HG02870 (cell line): ENCODE results near the gene CASP9.
A peak's percentile ranks its signal among the peaks of the same experiment; 100 is the strongest.

ENCODE experiments used
- ATAC-seq: cut with Tn5 transposase; IDR thresholded peaks from one replicate; pipeline ENCODE4 v1.9.1; 2021; ENCODE audit warnings: mild to moderate bottlenecking, moderate library complexity; ENCODE audit not compliant: unreplicated experiment

Gene CASP9

GRCh38 chr1:15524021-15524282, at the start of gene CASP9:
CASP9 (minus strand) TSS chr1:15524215; CDS start chr1:15524200, 15 bp downstream.
- no peak for ATAC-seq

DNA sequence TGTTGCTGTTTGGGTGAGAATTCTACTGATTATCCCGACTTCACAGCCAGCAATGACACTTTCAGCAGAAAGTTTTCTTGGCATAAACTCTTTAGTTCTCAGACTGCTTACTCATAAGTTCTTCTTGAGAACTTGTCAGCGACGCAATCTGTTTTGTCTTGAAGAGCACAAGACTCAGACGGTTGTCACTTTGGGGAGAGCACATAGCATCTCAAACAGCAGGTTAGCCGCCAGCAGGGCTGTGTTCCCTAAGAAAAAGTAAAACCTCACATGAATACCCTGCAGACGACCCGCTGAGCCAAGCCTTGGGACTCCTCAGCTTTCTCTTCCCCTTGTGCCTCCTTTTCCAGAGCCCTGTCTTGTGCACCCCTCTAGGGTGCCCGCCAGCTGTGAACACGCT, 49.5 kb upstream of the CASP9 start:
- ATAC-seq = no peak

DNA sequence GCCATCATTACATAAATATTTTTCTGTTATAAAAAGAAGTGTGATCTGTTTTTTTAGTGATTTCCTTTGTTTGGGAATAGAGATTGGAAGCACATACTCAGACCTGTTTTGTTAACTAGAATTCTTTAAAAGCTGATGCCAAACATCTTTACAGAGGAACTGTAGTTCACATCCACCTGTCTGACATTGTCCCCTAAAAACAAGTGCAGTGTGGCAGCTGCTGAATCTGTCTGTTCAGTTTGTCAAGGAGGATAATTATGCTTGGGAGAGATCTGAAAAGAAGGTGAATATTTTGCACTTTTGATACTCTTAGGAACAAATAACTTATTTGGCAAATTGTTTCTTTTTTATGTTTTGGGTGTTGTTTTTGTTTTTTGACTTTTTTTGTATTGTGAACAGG, 47.3 kb upstream of the CASP9 start:
- no peak for ATAC-seq

- no peak for ATAC-seq
These were observed 46.8 kb upstream of the CASP9 start for GRCh38 chr1:15570861-15571260.

GRCh38 chr1:15568387-15569073, 44.5 kb upstream of the CASP9 start:
- no peak for ATAC-seq

DNA sequence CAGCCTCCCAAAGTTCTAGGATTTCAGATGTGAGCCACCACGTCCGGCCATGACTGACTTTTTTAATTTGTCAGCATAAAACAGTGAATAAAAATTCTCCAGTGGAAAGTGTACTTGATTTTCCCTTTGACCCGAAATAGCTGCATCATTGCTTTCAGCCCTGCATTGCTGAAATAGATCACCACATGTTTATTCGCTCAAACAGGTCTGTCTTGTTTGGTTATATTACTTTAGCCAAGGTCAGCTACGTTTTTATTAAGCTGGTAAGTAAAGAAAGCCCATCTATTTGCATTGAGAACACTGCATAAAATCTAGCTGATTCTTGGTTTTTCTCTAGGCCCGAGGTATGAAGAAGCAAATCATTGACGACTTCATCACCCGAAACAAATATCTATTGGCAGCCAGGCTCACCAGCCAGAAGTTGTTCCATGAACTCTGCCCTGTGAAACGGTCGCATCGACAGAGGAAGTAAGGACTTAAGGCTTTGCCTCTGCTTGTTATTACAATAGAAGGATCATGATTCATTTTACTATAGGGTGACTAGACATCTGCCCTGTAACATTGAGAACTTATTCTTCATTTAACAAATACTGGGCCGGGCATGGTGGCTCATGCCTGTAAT, 35.3 kb upstream of the CASP9 start:
- ATAC-seq = no peak

- ATAC-seq = no peak
These were observed 34.5 kb upstream of the CASP9 start for GRCh38 chr1:15558516-15558915.

DNA sequence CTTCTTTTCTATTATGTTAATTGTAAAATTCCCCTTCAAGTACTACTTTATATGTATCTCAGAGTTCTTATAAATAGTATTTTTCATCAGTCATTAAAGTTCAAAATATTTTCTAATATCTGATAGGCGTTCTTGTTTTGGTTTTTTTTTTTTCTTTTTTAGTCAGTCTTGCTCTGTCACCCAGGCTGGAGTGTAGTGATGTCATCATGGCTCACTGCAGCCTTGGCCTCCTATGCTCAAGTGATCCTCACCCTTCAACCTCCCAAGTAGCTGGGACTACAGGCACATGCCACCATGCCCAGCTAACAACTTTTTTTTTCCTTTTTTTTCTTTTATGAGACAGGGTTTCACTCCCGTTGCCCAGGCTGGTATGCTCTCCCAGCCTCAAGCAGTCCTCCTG, 33.6 kb upstream of the CASP9 start:
- ATAC-seq = no peak

- ATAC-seq = no peak
These were observed 33.0 kb upstream of the CASP9 start for GRCh38 chr1:15557008-15557407.

DNA sequence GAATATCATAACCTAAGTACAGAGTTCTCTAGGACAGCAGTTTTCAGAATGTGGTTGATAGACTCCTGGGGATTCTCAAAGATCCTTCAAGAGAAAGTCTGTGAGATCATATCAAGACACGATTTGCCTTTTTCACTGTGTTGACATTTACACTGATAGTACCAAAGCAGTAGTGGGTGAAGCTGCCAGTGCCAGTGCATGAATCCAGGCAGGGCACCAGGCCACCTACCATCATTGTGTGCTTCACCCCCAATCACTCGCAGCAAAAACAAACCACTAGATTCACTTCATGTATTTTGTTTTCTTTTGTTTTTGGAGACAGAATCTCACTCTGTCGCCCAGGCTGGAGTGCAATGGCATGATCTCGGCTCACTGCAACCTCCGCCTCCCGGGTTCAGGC, 26.6 kb upstream of the CASP9 start:
- no peak for ATAC-seq

- ATAC-seq = no peak
These were observed 22.6 kb upstream of the CASP9 start for GRCh38 chr1:15546641-15547040.

DNA sequence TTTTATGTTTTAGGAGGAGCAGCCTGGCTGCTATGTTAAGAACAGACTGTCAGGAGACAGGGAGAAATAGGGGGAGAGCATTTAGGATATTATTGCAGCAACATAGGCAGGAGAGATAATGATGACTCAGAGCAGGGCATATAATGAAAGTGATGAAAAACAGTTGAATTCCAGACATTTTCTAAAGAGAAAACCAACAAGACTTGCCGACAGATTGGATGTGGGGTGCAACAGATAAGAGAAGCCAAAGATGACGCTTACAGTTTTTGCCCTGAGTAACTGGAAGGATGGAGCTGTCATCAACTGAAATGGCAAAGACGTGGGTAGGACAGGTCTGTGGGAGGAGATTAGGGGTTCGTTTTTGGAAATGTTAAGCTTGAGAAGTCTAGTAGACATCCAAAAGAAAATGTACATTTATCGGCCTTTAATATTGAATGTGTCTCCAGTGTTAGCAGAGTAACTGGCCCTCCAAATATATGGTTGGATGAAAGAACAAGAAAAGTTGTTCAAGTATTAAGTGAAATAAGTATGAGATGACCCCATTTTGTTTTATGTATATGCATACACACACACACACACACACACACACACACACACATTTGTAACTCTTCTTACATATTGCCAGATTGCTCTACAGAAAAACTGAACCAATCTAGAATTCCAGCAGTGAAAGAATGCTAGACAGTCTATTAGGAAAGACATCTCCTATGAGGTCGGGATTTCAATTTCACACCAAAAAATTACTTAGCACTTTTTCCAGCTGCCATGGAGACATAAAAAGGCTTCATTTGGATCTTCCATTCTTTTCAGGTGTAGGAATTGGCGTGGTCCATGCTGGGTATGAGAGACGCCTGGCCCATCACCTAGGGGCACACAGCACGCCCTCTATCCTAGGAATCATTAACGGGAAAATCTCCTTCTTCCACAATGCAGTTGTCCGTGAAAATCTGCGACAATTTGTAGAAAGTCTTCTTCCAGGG, 19.9 kb upstream of the CASP9 start:
- no peak for ATAC-seq

DNA sequence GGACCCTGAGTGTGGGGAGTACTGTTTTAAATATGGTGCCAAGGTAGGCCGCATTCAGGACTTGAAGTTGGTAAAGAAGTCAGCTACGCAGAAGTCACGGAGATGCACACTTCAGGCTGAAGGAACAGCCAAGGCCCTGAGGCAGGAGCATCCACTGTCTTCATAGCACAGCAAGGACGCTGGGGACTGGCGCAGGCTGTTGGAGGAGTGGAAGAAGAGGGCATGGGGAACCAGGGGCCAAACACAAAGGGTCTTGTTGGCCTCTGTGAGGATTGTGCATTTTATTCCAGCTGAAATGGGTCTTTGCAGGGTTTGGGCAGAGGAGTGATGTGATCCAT, 19.2 kb upstream of the CASP9 start:
- no peak for ATAC-seq

- no peak for ATAC-seq
These were observed 18.6 kb upstream of the CASP9 start for GRCh38 chr1:15542388-15543250.

DNA sequence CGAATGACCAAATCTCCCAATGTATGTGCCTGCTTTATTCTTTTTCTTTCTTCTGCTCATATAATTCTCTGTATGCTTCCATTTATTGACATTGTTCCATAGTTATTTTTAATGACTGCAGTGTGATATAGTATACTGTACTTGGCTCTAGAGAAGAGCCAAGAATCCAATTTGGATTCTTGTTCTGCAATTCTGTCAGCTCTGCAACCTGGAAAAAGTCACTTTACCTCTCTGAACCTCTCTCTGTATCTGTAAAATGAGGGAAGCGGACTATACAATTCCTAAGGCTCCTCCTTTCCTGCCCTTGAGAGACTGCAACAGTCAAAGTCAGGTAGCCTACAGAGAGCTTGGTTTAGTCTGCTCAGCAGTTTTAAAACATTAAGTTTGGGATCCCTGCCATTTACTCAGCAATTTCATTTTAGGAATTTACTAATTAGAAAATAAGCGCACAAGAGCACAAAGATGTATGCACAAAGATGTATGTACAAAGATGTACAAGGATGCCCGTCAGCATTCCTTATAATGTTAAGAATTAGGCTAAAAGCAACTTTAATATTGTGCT, 17.3 kb upstream of the CASP9 start:
- ATAC-seq = no peak

GRCh38 chr1:15540186-15540585, 16.2 kb upstream of the CASP9 start:
- ATAC-seq = no peak

DNA sequence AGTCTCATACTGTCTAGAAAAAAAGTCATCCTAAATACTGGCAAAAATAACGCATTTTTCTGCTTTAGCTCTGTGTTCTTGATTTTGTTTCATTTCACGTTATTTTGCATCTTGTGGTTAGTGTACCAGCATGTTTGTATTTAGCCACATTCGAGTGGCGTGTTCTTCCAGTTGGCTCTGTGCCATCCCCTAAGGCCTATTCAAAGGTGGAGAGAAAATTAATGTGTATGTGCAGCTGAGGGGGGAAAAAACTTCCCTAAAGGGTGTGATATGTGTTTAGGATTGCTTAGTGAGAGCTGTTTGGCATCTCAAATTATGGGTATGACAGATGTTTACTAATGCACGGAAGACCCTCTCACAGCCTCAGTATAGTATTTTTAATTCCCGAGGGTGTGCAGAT, 14.8 kb upstream of the CASP9 start:
- no peak for ATAC-seq

DNA sequence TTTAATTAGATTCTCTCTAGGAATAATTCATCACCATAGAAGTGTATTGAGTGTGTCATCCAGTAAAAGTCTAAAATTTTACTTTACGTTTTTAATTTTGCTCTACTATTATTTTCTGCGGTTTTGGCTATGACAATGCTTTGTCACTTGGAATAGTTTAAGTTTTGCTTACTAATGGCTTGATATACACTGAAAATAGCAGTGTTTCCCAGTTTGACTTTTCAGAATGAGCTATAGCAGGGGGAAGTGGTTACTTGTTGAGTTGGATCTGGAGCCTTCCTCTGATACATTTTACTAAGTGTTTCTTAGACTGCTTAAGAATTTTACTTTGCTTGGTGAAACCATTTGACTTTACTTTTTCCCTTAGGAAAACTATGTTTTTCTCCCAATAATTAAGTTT, 7.7 kb upstream of the CASP9 start:
- ATAC-seq = no peak

GRCh38 chr1:15531003-15531402, 7.0 kb upstream of the CASP9 start:
- ATAC-seq = no peak

- ATAC-seq = peak; percentile 55
These were observed 2.7 kb upstream of the CASP9 start, which contains the start of gene DNAJC16 for GRCh38 chr1:15526490-15527339. DNAJC16 (plus strand) TSS chr1:15526848; CDS start chr1:15529106, 2,258 bp downstream.
